LNCAP (cell line): ENCODE results near the gene WTIP.

Experiments
- CTCF ChIP-seq: fragments of 450-650 bp; IDR thresholded peaks from 2 replicates; pipeline ENCODE4 v1.5.1; 2017; ENCODE audit warnings: mild to moderate bottlenecking

The WTIP gene

GRCh38 chr19:34513767-34514166 is 32.2 kb downstream of the WTIP start:
- TF ChIP-seq CTCF = no peak

- no peak for TF ChIP-seq CTCF
These were observed 38.0 kb downstream of the WTIP start for GRCh38 chr19:34519602-34520001.

GRCh38 chr19:34523408-34523807 is 41.9 kb downstream of the WTIP start:
- TF ChIP-seq CTCF = no peak

- TF ChIP-seq CTCF = no peak
These were observed 43.4 kb downstream of the WTIP start for GRCh38 chr19:34525001-34525400.

- TF ChIP-seq CTCF = no peak
These were observed 52.6 kb downstream of the WTIP start for GRCh38 chr19:34534206-34534605.

GRCh38 chr19:34539396-34539795 is 57.8 kb downstream of the WTIP start:
- no peak for TF ChIP-seq CTCF

GRCh38 chr19:34540811-34541557 is 59.4 kb downstream of the WTIP start:
- TF ChIP-seq CTCF = no peak

GRCh38 chr19:34549833-34550232 is 68.3 kb downstream of the WTIP start:
- TF ChIP-seq CTCF = no peak
